HepG2 (cell line): Measurements from ENCODE around the gene COL4A2. TPM values are rescaled to one million over a fixed set of nuclear protein-coding genes. Genes with fewer than 3 reads are reported as not detected.
A peak's percentile ranks its signal among the peaks of the same experiment; 100 is the strongest.

Experiments used
- ATM ChIP-seq: fragments of 450-650 bp; IDR thresholded peaks from 2 replicates; pipeline ENCODE4 v1.7.1; 2017; ENCODE audit warnings: mild to moderate bottlenecking, borderline replicate concordance
- BCL6 ChIP-seq: IDR thresholded peaks from 2 replicates; pipeline ENCODE4 v1.6.1; 2016; ENCODE audit warnings: missing genetic modification reagents, missing compliant biosample characterization
- FOSL2 ChIP-seq: sonication (generic); formaldehyde crosslinking; IDR thresholded peaks from 2 replicates; pipeline ENCODE4 v1.4.0; 2020; ENCODE audit warnings: missing genetic modification reagents
- MXI1 ChIP-seq: IDR thresholded peaks from 3 replicates; pipeline ENCODE4 v1.6.1; 2012; ENCODE audit warnings: low read depth, low read length, inconsistent platforms, borderline replicate concordance
- NR2F6 ChIP-seq, 2 experiments: IDR thresholded peaks; 2 replicates each; pipeline ENCODE4 v1.6.1; 2016; ENCODE audit warnings: antibody characterized with exemption in 1 of 2, mild to moderate bottlenecking in 1 of 2
- NRL ChIP-seq: sonication (generic); formaldehyde crosslinking; IDR thresholded peaks from 2 replicates; pipeline ENCODE4 v1.5.0; 2020; ENCODE audit warnings: missing genetic modification reagents, mild to moderate bottlenecking, moderate library complexity, borderline replicate concordance
- ONECUT2 ChIP-seq: sonication (generic); formaldehyde crosslinking; IDR thresholded peaks from 2 replicates; pipeline ENCODE4 v1.4.0; 2020; ENCODE audit warnings: missing genetic modification reagents
- PCBP2 ChIP-seq: fragments of 200-400 bp; formaldehyde crosslinking; optimal IDR thresholded peaks from 2 replicates; pipeline ENCODE3; 2018; ENCODE audit warnings: low read length, low read depth; ENCODE audit not compliant: poor library complexity, severe bottlenecking
- XBP1 ChIP-seq: sonication (generic); formaldehyde crosslinking; IDR thresholded peaks from 2 replicates; pipeline ENCODE4 v1.5.0; 2020; ENCODE audit warnings: missing genetic modification reagents
- ZBTB3 ChIP-seq: sonication (generic); formaldehyde crosslinking; IDR thresholded peaks from 2 replicates; pipeline ENCODE4 v1.4.0; 2020; ENCODE audit warnings: low read depth, mild to moderate bottlenecking, moderate library complexity, missing genetic modification reagents, borderline replicate concordance
- ZBTB43 ChIP-seq: sonication (generic); formaldehyde crosslinking; conservative IDR thresholded peaks from 2 replicates; pipeline ENCODE4 v1.4.0; 2020; ENCODE audit warnings: missing genetic modification reagents
- ZGPAT ChIP-seq: IDR thresholded peaks from 2 replicates; pipeline ENCODE4 v1.6.1; 2016; ENCODE audit warnings: mild to moderate bottlenecking
- ZKSCAN1 ChIP-seq: fragments of 150-350 bp; IDR thresholded peaks from 2 replicates; pipeline ENCODE4 v1.6.1; 2014; ENCODE audit warnings: low read length
- ZNF761 ChIP-seq: sonication (generic); formaldehyde crosslinking; conservative IDR thresholded peaks from 2 replicates; pipeline ENCODE4 v1.4.0; 2020; ENCODE audit warnings: mild to moderate bottlenecking, missing genetic modification reagents
- polyA plus RNA-seq, 8 experiments: library from polyadenylated mRNA; depleted of rRNA in 3 of 8; stranded (reverse) in 7 of 8; unstranded in 1 of 8; fragments of >200 nt; fragmentation: Illumina TruSeq in 4 of 8; extraction: Trizol in 4 of 8; gene quantifications; 2 replicates each; pipeline versions ENCODE4 v1.2.1 to v1.2.3, GENCODE V29; 2011 to 2016; ENCODE audit warnings: low read depth in 4 of 8, missing spikeins in 1 of 8, mixed read lengths in 1 of 8; ENCODE audit not compliant: insufficient read depth in 1 of 8
- total RNA-seq, 5 experiments: library from RNA; depleted of rRNA; stranded (reverse); fragments of >200 nt; fragmentation: Illumina TruSeq; extraction: Trizol; gene quantifications; 2 replicates each; pipeline ENCODE4 v1.2.3, GENCODE V29; 2016; ENCODE audit warnings: low read depth in 1 of 5
- TF ChIP-seq, protein P1 (sequence below): sonication (generic); formaldehyde crosslinking; IDR thresholded peaks from 2 replicates; pipeline ENCODE4; 2020; ENCODE audit warnings: missing genetic modification reagents, mild to moderate bottlenecking, borderline replicate concordance
- TF ChIP-seq, protein P2 (sequence below), 2 experiments: sonication (generic) in 1 of 2; formaldehyde crosslinking in 1 of 2; IDR thresholded peaks; 2 replicates each; pipeline versions ENCODE4 v1.4.0 to v1.6.1; 2016 to 2020; ENCODE audit warnings: borderline replicate concordance in 1 of 2, low read depth in 1 of 2, mild to moderate bottlenecking in 1 of 2, missing genetic modification reagents in 1 of 2
- TF ChIP-seq, protein P3 (sequence below): sonication (generic); formaldehyde crosslinking; IDR thresholded peaks from 2 replicates; pipeline ENCODE4 v1.5.0; 2020; ENCODE audit warnings: mild to moderate bottlenecking, missing genetic modification reagents

The COL4A2 gene
- total and polyA plus RNA-seq, 2 of the 13 experiments (the other 11 are each of a cell fraction or from before 2014, with no cell fraction given) = 0.22 to 1.9 TPM

DNA sequence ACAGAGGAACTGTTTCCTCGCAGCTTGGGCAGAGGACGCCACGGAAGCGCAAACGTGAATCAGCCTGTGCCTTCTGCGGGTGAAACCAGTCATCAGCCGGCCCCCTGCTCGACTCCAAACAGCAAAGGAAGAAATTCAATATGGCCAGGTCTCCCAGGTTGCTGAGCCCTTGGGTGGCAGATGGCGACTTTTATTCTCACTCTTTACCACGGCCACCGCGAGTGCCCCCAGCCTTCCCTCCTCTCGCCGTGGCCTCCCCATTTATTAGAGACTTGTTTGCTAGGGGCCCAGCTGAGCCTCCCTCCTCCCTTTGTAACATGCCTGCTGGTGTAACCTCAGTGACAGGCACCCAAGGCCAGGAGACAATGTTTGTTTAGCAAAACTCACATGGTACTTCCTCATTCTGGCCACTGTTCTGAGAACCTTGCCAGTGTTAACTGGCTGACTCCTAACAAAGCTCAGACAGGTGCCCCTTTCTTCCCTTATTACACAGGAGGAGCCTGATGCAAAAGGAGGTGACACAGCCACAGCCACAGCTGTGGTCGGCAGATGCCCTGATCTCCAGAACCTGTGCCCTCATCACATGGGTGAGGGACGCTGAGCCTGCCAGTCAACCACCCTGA, 248.6 kb downstream of the COL4A2 start (continued):
- no peak for TF ChIP-seq XBP1 (CRISPR knock-in tag)
- no peak for TF ChIP-seq PCBP2
- TF ChIP-seq NR2F6 (IDR thresholded peaks at IDR 0.05) = peak; percentile 29; the same call in 1 of the 2 replicates
- no peak for TF ChIP-seq NR2F6 (CRISPR knock-in tag; IDR thresholded peaks at IDR 0.05)
- no peak for TF ChIP-seq ZBTB3
- no peak for TF ChIP-seq ATM
- no peak for TF ChIP-seq FOSL2 (CRISPR knock-in tag)
- no peak for TF ChIP-seq ZNF761 (CRISPR knock-in tag)
- peak; percentile 39; the same call in 1 of the 2 replicates for TF ChIP-seq ZGPAT
- TF ChIP-seq, protein P1, sequence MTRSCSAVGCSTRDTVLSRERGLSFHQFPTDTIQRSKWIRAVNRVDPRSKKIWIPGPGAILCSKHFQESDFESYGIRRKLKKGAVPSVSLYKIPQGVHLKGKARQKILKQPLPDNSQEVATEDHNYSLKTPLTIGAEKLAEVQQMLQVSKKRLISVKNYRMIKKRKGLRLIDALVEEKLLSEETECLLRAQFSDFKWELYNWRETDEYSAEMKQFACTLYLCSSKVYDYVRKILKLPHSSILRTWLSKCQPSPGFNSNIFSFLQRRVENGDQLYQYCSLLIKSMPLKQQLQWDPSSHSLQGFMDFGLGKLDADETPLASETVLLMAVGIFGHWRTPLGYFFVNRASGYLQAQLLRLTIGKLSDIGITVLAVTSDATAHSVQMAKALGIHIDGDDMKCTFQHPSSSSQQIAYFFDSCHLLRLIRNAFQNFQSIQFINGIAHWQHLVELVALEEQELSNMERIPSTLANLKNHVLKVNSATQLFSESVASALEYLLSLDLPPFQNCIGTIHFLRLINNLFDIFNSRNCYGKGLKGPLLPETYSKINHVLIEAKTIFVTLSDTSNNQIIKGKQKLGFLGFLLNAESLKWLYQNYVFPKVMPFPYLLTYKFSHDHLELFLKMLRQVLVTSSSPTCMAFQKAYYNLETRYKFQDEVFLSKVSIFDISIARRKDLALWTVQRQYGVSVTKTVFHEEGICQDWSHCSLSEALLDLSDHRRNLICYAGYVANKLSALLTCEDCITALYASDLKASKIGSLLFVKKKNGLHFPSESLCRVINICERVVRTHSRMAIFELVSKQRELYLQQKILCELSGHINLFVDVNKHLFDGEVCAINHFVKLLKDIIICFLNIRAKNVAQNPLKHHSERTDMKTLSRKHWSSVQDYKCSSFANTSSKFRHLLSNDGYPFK (CRISPR knock-in tag) = peak; percentile 48; the same call in 1 of the 2 replicates
- TF ChIP-seq NRL = no peak
- TF ChIP-seq ZBTB43 (CRISPR knock-in tag) = no peak
- no peak for TF ChIP-seq ZKSCAN1
- no peak for TF ChIP-seq ONECUT2 (CRISPR knock-in tag)
- TF ChIP-seq, protein P2, sequence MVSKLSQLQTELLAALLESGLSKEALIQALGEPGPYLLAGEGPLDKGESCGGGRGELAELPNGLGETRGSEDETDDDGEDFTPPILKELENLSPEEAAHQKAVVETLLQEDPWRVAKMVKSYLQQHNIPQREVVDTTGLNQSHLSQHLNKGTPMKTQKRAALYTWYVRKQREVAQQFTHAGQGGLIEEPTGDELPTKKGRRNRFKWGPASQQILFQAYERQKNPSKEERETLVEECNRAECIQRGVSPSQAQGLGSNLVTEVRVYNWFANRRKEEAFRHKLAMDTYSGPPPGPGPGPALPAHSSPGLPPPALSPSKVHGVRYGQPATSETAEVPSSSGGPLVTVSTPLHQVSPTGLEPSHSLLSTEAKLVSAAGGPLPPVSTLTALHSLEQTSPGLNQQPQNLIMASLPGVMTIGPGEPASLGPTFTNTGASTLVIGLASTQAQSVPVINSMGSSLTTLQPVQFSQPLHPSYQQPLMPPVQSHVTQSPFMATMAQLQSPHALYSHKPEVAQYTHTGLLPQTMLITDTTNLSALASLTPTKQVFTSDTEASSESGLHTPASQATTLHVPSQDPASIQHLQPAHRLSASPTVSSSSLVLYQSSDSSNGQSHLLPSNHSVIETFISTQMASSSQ (IDR thresholded peaks at IDR 0.05; ENCODE audit: low read depth) = no peak
- TF ChIP-seq, protein P2 (CRISPR knock-in tag; IDR thresholded peaks at IDR 0.05; ENCODE audit: borderline replicate concordance) = no peak
- TF ChIP-seq, protein P3, sequence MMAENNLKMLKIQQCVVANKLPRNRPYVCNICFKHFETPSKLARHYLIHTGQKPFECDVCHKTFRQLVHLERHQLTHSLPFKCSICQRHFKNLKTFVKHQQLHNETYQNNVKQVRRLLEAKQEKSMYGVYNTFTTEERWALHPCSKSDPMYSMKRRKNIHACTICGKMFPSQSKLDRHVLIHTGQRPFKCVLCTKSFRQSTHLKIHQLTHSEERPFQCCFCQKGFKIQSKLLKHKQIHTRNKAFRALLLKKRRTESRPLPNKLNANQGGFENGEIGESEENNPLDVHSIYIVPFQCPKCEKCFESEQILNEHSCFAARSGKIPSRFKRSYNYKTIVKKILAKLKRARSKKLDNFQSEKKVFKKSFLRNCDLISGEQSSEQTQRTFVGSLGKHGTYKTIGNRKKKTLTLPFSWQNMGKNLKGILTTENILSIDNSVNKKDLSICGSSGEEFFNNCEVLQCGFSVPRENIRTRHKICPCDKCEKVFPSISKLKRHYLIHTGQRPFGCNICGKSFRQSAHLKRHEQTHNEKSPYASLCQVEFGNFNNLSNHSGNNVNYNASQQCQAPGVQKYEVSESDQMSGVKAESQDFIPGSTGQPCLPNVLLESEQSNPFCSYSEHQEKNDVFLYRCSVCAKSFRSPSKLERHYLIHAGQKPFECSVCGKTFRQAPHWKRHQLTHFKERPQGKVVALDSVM (CRISPR knock-in tag) = peak; percentile 94
- peak; percentile 85; the same call in 2 of the 3 replicates for TF ChIP-seq MXI1
- peak; percentile 49; the same call in 1 of the 2 replicates for TF ChIP-seq BCL6 (CRISPR knock-in tag)
